Cerebellar cortex (tissue), 1 donor: ENCODE data around the gene DNAJC30.

Experiments used
- DNase-seq: peaks from one replicate; pipeline ENCODE4 v3.0.0-alpha.2; 2015; ENCODE audit warnings: low spot score

The DNAJC30 gene

GRCh38 chr7:73707045-73707631 lies 23.9 kb upstream of the DNAJC30 start:
- DNase-seq: no peak

- no peak for DNase-seq
These were observed 23.1 kb upstream of the DNAJC30 start for GRCh38 chr7:73706126-73707044.

- DNase-seq: no peak
These were observed 22.3 kb upstream of the DNAJC30 start for GRCh38 chr7:73705551-73705920.

- no peak for DNase-seq
These were observed 21.6 kb upstream of the DNAJC30 start for GRCh38 chr7:73704640-73705550.

- no peak for DNase-seq
These were observed 20.7 kb upstream of the DNAJC30 start for GRCh38 chr7:73703757-73704639.

GRCh38 chr7:73703225-73703624 lies 20.0 kb upstream of the DNAJC30 start:
- DNase-seq: no peak

DNA sequence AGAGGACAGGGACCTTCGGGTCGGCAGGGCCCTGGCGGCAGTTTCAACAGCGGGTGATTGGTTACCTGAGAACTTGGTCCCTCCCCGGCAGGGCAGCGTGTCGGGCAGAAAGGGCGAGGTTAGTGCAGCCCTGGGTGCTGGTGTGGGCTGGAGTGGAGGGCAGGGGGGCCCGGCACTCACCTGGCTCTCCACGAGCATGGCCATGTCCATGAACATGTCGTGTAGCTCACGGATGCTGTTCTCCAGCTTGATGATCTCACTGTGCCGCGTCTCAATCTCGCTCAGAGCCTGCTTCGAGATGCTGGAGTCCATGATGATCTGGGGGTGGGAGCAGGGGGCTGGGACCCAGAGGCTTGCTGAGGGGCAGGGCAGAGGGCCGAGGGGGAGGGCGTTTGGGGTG lies 19.4 kb upstream of the DNAJC30 start:
- no peak for DNase-seq

GRCh38 chr7:73702226-73702625 lies 19.0 kb upstream of the DNAJC30 start:
- DNase-seq: no peak

DNA sequence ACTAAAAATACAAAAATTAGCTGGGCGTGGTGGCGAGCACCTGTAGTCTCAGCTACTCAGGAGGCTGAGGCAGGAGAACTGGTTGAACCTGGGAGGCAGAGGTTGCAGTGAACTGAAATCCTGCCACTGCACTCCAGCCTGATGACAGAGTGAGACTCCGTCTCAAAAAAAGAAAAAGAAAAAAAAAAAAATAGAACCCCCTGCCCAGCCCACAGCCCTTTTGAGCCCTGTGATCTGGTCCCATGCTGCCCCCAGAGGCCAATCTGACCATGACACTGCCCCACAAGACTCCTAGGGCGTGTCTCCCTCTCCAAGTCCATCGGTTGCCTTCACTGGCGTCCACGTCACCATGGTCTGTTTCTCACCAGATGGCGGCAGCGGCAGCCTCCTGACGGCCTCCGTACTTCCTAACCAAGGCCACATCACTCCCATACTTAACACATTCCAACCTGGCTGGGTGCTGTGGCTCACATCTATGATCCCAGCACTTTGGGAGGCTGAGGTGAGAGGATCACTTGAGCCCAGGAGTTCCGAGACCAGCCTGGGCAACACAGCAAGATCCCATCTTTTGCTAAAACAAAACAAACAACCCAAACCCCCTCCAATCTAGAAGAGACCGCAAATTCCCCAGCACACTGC lies 18.2 kb upstream of the DNAJC30 start:
- peak; percentile 50 for DNase-seq

DNA sequence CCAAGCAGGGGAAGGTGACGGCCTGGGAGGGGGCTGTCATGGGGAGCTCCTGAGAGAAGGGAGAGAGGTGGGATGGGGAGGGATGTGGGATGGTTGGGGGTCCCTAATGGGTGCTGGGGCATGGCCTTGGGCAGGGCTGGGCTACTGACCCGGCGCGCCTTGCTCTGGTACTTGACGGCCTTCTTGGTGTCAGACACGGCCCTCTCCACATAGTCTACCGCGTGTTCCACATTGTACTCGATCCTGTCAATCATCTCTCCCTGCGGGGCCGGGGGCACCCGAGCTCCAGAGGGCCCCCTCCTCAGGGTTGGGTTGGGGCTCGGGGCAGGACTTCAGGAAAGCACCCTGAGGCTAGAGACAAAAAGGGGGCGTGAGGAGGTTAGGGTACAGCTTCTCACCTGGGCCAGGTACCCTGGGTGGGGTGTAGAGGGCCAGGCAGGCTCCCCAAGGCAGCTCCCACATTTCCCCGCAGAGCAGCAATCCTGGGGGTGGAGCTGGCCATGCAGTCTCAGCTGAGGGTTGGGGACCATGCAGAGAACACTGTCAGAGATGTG lies 17.4 kb upstream of the DNAJC30 start:
- no peak for DNase-seq

DNA sequence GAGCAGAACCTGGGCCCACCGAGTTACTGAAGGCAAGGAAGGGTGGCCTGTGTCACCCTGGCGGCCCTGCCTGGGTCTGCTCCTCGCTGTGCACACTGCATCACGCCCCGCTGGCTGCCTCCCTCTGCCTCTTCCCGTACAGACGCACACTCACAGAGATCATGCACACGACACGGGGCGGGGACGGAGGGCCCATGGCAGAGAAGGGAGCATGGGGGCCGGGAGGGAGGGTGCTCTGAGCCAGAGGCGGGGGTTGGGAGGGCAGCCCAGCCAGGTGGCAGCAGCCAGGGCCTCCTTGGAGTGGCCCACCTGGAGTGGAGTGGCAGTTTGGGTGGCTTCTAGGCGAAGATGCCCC lies 16.8 kb upstream of the DNAJC30 start:
- DNase-seq: no peak

- DNase-seq: no peak
These were observed 16.3 kb upstream of the DNAJC30 start for GRCh38 chr7:73699370-73700068.

DNA sequence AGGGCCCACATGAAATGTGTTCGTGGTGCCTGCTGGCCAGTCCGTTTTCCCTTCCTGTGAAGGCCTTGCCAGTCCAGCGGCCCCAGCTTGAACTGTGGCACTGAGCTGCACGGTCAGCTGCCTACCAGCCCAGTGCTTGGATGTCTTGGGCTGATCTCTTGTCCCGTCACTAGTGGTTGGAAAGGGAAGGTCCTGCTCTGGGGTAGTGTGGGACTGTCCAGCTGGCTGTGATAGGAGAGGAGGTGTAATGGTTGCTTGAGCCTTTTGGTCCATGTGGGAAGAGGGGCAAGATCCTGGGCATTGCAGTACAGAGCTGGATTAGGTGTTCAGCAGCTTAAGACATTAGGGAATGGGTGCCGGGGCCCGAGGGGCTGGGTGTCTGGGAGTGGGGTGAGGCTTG lies 15.2 kb upstream of the DNAJC30 start:
- DNase-seq: no peak

- DNase-seq: no peak
These were observed 13.1 kb upstream of the DNAJC30 start for GRCh38 chr7:73696372-73696771.

- DNase-seq: no peak
These were observed 7.4 kb upstream of the DNAJC30 start for GRCh38 chr7:73690646-73691045.

DNA sequence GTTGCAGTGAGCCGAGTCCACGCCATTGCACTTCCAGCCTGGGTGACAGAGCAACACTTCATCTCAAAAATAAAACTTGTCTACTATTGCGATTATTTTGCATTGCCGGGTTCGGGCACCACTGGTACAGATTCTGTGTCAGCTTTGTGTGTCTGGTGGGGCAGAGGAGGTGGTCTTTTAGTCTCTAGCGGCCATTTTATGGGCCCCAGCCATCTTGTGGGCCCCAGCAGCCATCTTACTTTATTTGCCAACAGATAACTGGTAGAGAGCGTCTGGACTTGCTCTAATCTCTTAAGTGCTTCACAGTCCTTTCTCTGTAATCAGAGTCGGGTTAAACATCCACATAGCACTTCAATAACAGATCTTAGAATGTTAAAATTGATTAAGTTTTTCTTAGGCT lies 5.0 kb upstream of the DNAJC30 start:
- no peak for DNase-seq

DNA sequence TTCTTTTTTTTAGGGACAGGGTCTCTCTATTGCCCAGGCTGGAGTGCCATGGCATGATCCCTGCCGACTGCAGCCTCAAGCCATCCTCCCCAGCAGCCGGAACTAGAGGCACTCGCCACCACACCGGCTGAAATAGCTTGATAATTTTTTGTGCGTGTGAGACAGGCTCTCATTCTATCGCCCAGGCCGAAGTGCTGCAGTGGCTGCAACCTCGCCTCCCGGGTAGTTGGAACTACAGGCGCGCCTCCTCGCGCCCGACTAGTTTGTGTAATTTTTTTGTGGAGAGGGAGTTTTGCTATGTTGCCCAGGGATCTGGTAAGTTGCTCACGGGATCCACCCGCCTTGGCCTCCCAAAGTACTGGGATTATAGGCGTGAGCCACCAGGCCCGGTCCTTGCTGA lies 2.1 kb upstream of the DNAJC30 start:
- DNase-seq: no peak

DNA sequence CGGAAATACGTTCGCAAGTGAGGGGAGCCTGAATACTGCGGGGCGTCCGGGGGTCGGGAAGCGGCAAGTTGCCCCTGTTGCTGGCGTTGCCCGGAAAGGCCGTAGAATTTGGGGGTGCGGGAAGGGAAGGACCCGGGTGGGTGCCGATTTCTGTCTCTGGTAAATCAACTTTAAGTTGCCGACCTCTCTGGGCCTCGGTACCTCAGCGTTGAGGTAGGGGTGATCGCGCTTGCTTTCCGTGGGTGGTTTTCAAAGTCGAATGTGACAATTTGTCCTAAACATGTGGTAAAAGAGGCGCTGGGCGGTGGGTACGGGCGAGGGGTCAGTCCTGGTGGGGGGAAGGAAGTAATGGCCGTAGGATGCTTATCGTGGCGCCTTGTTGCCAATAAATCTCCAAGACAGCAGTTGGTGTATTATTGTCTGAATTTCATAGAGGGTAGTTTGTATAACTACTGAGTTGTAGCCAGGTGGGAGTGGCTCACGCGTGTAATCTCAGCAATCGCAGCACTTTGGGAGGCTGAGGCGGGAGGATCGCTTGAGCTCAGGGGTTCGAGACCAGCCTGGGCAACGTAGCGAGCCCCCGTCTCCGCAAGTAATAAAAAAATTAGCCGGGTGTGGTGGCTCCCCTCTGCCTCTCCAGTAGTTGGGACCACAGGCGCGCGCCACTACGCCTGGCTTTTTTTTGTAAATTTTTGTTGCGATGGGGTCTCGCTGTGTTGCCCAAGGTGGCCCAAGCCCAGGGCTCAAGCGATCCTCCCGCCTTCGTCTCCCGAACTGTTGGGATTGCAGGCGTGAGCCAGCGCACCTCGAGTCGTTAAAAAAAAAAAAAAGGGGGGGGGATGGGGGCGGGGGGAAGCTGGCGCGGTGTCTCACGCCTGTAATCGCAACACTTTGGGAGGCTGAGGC lies 788 bp upstream of the DNAJC30 start:
- DNase-seq: no peak

- DNase-seq: no peak
These were observed 553 bp downstream of the DNAJC30 start for GRCh38 chr7:73682745-73683055.
